Measurements from ENCODE around the gene CFL1.
A peak's percentile ranks its signal among the peaks of the same experiment; 100 is the strongest.
"Not testable (repeated sequence)": the region's sequence is repeated elsewhere in the genome, so short reads cannot be mapped to it uniquely, and the experiment has no call there.

Gene CFL1

GRCh38 chr11:65857853-65858680, at the start of gene CFL1:
Gene CFL1, minus strand, starts transcription at chr11:65858180. Its CDS starts 81 bp downstream, at chr11:65858099.
- peak; percentile 93 to 97 for DNase-seq (ENCODE audit: low read depth in 1 of 2, low spot score in 1 of 2)

- no peak for DNase-seq (ENCODE audit: low read depth in 1 of 2, low spot score in 1 of 2)
Measured at GRCh38 chr11:65906602-65907001, 48.6 kb upstream of the CFL1 start.

- DNase-seq (ENCODE audit: low read depth in 1 of 2, low spot score in 1 of 2), result no peak
Measured at GRCh38 chr11:65903715-65904114, 45.7 kb upstream of the CFL1 start.

- DNase-seq (ENCODE audit: low read depth in 1 of 2, low spot score in 1 of 2), result no peak
Measured at GRCh38 chr11:65903068-65903481, 45.1 kb upstream of the CFL1 start.

- no peak for DNase-seq (ENCODE audit: low read depth in 1 of 2, low spot score in 1 of 2)
Measured at GRCh38 chr11:65900899-65901180, 42.9 kb upstream of the CFL1 start.

GRCh38 chr11:65900125-65900898, 42.3 kb upstream of the CFL1 start, which contains the start of gene FOSL1:
Gene FOSL1, minus strand, starts transcription at chr11:65900388. Its CDS starts 49 bp downstream, at chr11:65900339.
- DNase-seq (ENCODE audit: low read depth in 1 of 2, low spot score in 1 of 2), result peak; percentile 77 to 90

GRCh38 chr11:65899356-65900124, 41.6 kb upstream of the CFL1 start:
- peak in 1 of 2 donors; percentile 64 for DNase-seq (ENCODE audit: low read depth in 1 of 2, low spot score in 1 of 2)

DNA sequence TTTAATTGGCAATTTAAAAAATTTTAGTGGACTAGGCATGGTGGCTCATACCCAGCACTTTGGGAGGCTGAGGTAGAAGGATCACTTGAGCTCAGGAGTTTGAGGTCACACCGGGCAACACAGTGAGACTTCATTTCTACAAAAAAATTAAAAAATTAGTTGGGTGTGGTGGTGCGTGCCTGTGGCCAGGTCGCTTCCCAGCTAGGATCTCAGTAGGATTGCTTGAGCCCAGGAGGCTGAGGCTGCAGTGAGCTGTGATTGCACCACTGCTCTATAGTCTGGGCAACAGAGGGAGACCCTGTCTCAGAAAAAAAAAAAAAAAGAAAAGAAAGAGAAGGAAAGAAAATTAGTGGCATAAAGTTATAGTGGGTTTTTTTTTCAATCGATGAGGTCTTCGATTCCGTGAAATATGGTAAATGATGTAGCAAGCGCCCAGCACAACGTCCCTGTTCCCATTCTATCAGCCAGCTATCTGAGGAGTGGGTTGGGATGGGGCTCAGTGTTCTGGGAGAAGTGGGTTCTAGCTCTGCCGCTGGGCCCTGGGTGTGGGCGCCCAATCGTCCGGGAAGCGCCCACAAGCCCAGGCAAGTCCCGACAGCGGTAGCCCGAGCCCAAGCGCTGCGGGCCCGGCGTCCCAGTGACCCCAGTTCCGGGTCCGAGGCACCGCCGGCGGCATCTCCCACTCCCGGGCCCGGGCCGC, 40.8 kb upstream of the CFL1 start:
- no peak for DNase-seq (ENCODE audit: low read depth in 1 of 2, low spot score in 1 of 2)

GRCh38 chr11:65897020-65897471, 39.1 kb upstream of the CFL1 start:
- no peak for DNase-seq (ENCODE audit: low read depth in 1 of 2, low spot score in 1 of 2)

DNA sequence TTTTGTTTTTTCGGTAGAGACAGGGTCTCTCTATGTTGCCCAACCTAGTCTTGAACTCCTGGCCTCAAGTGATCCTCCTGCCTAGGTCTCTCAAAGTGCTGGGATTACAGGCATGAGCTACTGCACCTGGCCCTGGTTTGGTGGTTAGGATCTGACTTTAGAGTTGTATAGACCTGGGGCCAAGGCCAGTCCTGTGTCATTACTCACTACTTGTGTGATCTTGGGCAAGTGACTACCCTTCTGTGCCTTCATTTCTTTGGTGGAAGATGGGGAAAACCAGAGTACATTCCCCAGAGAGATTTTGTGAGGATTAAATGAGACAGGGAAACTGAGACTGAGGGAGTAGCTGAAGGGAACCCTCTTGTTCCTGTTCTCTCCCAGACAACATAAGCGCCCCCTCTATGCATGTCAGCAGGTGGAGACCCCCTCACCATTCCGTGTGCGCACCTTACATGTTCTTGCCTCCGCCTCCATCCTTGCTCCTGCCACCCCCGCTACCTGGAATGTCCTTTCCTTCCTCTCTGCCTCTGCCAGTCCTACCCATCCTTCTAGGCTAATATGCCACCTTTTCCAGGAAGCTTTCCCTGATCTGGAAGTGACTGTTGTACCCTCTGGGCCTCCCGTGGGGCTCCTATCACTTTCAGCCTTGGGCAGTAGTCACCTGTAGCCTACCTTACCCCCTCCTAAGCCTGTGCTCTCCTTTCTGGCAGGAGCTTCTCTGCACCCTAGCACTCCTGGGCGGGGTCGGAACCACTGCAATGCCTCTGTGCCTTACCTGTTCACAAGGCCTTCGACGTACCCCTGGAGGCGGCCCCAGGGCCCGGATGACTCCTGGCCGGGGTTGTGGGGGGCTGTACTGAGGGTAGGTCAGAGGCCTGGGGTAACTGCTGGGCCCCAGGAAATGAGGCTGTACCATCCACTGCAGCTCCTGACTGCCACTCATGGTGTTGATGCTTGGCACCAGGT, 38.3 kb upstream of the CFL1 start:
- DNase-seq (ENCODE audit: low read depth in 1 of 2, low spot score in 1 of 2), result no peak

GRCh38 chr11:65895482-65895981, 37.6 kb upstream of the CFL1 start:
- DNase-seq (ENCODE audit: low read depth in 1 of 2, low spot score in 1 of 2), result no peak

DNA sequence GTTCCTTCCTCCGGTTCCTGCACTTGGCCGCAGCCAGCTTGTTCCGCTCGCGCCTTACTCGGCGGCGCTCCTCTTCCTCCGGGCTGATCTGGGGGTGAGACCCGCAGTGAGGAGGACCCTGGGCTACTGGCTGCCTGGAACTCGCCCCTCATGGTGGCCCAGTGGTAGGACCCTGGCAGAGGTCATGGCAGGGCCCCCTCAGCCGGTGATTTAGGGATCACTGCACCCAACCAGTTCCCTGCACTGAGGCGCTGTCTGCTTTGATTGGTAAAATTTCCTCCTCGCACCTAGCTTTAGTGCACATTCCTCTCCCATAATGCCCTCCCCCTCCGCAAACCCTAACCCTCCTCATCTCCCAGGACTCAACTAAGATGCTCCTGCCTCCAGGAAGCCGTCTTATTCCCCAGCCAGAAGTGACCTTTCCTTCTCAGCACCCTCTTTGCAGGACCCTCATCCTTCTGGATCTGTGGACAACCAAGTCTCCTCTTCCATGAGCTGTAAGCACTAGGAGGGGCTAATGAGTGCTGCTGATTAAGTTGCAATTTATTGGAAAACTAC, 36.1 kb upstream of the CFL1 start:
- DNase-seq (ENCODE audit: low read depth in 1 of 2, low spot score in 1 of 2), result no peak

DNA sequence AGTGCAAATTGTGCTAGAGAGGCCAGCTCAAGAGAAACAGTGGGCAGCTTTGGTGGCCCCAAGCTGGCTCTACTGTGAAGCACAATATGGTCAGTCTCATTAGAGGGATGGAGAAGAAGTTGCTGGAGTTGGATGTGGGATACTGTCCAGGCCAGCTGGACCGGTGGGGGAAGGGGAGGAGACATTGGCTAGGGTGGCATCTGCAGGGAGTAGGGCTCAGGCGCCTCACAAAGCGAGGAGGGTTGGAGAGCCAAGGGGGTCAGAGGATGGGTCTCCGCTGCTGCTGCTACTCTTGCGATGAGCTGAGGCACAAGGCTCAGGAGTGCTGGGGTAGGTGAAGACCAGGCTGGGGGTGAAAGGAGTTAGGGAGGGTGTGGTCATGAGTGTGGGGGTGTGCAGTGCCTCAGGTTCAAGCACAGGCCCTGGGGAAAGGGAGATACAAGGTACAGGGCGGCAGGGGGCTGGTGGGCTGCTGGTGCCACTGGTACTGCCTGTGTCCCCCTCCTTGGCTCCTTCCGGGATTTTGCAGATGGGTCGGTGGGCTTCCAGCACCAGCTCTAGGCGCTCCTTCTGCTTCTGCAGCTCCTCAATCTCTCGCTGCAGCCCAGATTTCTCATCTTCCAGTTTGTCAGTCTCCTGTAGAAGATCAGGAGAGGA, 34.8 kb upstream of the CFL1 start:
- no peak for DNase-seq (ENCODE audit: low read depth in 1 of 2, low spot score in 1 of 2)

DNA sequence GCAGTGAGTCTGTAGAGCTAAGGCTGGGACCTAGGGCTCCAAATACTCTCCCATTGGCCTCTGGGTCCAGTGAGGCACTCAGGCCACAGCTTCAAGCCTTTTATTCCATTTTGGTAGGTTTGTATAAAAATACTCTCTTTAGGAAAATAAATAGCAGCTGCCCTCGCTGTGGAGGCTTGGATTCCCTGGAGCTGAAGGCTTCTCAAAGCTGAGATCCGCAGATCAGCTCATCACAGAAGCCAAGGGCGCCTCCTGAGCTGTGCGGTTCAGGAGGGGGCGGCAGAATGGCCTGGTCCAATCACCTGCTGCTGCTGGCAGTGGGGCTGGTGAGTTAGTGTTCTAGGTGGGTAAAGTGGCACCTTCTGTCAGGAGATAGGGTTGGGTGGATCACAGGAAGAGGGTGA, 34.2 kb upstream of the CFL1 start:
- DNase-seq (ENCODE audit: low read depth in 1 of 2, low spot score in 1 of 2), result not testable (repeated sequence)

DNA sequence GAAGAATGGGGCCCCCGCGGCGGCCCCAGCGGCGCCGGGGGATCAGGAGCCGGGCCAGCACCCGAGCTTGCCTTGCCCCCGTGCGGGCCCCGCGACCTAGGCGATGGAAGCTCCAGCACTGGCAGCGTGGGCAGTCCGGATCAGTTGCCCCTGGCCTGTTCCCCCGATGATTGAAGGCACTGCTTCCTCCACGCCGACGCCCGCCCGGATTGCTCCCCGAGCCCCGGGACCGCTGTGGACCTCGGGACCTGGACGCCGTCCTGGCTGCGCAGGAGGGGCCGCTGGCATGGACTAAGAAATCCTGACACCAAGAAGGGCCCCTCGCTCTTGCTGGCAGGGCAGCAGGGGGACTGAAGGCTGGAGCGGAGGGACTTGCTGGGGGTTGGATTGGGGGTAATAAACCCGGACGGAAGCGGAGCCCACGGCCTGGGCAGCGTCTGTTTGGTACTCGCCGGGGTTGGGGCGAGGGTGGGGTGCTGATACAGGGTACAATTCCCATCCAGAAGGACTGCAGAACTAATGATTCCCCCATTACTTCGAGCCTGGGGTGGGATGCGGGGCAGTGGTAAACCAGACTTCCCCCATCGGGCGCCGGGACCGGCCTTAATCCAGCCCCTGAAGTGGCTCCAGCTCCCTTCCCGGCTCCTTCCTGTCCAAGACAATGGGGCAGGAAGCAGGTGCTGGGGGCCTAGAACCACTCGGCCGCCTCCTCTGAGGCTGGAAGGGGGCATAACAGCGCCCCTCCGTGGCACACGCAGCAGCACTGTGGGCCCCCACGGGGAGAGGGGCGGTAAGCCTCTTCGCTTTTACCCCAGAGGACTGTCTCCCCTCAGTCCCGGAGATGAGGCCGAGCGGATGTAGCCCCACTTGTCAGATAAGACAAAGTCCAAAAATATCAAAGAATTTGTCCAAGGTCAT, 33.5 kb upstream of the CFL1 start:
- no peak for DNase-seq (ENCODE audit: low read depth in 1 of 2, low spot score in 1 of 2)

DNA sequence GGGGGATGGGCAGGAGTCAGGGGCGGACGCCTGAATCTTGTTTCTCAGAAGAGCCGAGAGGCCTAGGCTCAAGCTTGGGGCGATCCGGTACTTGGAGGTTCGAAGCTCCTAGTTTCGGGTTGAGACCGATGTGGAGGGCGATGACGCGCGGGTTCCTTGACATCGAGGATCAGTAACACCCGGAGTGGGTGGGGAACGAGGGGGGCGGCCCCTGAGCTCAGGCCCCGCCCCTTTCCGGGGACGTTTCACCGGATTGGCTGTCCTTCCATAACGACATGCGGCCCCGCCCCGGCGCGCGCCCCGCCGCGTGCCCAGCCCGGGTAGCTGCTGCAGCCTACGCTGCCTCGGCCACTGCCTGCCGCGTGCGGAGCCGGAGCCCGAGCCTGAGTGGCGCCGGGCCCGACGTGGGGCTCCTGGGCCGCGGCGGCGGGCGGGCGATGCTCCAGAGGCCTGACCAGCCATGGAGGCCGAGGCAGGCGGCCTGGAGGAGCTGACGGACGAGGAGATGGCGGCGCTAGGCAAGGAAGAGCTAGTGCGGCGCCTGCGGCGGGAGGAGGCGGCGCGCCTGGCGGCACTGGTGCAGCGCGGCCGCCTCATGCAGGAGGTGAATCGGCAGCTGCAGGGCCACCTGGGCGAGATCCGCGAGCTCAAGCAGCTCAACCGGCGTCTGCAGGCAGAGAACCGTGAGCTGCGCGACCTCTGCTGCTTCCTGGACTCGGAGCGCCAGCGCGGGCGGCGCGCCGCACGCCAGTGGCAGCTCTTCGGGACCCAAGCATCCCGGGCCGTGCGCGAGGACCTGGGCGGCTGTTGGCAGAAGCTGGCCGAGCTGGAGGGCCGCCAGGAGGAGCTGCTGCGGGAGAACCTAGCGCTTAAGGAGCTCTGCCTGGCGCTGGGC, 32.6 kb upstream of the CFL1 start, which contains the start of gene CCDC85B:
Gene CCDC85B (plus strand): TSS at position 350 of the 895 bp plus-strand sequence. CDS start 111 bp downstream, at position 461.
- DNase-seq (ENCODE audit: low read depth in 1 of 2, low spot score in 1 of 2), result peak; percentile 94 to 97

Data from activated T-helper 1 cell treated with anti-CD3 and anti-CD28 coated beads, Interleukin-2, amount 50 U/mL, for 16 hours (primary cell).